Ectodermal cell (in vitro differentiated cells): Measurements from ENCODE around the gene RAPH1.
"Not testable (repeated sequence)": the region's sequence is repeated elsewhere in the genome, so short reads cannot be mapped to it uniquely, and the experiment has no call there.

Source experiments
- H3K27ac ChIP-seq: 2 replicates; pipeline ENCODE4 v1.7.0; 2013; ENCODE audit warnings: mild to moderate bottlenecking, low read depth, low read length; ENCODE audit not compliant: insufficient read depth, poor library complexity, severe bottlenecking
- H3K27me3 ChIP-seq: 2 replicates; pipeline ENCODE4 v1.7.0; 2013; ENCODE audit warnings: mild to moderate bottlenecking, low read length; ENCODE audit not compliant: insufficient read depth, control insufficient read depth, poor library complexity, severe bottlenecking
- H3K36me3 ChIP-seq: one replicate; pipeline ENCODE4 v1.7.0; 2013; ENCODE audit warnings: low read length; ENCODE audit not compliant: control insufficient read depth, insufficient read depth
- H3K4me1 ChIP-seq: one replicate; pipeline ENCODE4 v1.7.0; 2013; ENCODE audit warnings: low read length; ENCODE audit not compliant: control insufficient read depth, insufficient read depth
- H3K4me3 ChIP-seq: 2 replicates; pipeline ENCODE4 v1.7.0; 2013; ENCODE audit warnings: low read depth, low read length, control low read depth; ENCODE audit not compliant: insufficient read depth
- H3K9me3 ChIP-seq: 2 replicates; pipeline ENCODE4 v1.7.0; 2013; ENCODE audit warnings: mild to moderate bottlenecking, low read length, moderate library complexity; ENCODE audit not compliant: control insufficient read depth
- WGBS, 2 experiments: methylation state at CpG; one replicate each; pipeline ENCODE4 v1.1.7; 2013; ENCODE audit warnings: missing lambda C conversion rate in 2 of 2; 5-methylcytosine and 5-hydroxymethylcytosine counted together

RAPH1 gene

GRCh38 chr2:203438528-203438927 is 96.6 kb downstream of the RAPH1 start:
- H3K27ac ChIP-seq: no peak overlapping the region
- H3K27me3 ChIP-seq: no peaks in the 10 kb centered on the region
- 95 to 100% methylated on average over 2 of the region's 2 CpGs for WGBS, 2 experiments
- H3K36me3 ChIP-seq: no peaks in the 10 kb centered on the region
- no peak overlapping the region for H3K4me3 ChIP-seq
- no peaks in the 10 kb centered on the region for H3K9me3 ChIP-seq
- H3K4me1 ChIP-seq: peaks cover 5% of the 10 kb centered on the region

DNA sequence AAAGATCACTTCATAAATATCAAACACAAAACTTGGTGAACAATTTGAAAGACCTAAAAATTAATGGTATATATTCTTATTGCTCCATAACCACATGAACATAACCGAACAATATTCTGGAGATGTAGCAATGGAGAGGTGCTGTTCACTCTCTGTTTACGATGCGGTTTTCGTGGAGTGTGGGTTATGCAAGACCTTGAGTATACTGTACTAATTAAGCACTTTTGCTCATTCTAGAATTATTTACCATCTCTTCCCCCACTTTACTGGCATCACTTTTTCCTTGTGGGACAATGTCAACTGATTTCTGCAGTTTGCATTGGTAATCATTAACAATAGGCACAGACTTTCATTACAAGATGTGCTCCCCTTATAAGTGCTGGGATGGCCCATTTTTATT is 97.6 kb downstream of the RAPH1 start:
- Histone ChIP-seq H3K9me3 (no peaks in the 10 kb centered on the region), H3K36me3 (no peaks in the 10 kb centered on the region), H3K4me3 (no peak overlapping the region), H3K4me1 (peaks cover 5% of the 10 kb centered on the region), H3K27me3 (no peaks in the 10 kb centered on the region), H3K27ac (no peak overlapping the region)
- WGBS, 2 experiments: 100% methylated on average over 3 to 4 of the region's 4 CpGs

DNA sequence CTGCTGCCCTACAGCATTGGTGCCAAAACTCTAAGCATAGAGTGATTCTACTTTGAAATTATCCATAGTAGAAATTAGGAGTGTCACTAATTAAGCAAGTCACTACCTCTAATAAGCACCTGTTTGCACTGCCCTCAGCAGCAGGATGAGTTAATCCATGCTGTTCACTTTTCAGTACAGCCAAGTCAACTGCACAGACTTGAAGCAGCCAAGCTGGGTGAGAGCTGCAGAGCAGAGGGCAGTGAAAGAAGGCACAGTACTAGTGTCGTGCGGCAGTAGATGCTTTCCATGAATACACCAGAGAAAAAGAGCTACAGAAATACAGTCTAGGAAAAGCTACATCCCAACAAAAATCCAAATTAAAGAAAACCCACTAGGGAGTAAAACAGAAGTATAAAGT is 98.6 kb downstream of the RAPH1 start:
- Histone ChIP-seq H3K27ac (no peak overlapping the region), H3K4me3 (no peak overlapping the region), H3K27me3 (no peaks in the 10 kb centered on the region), H3K36me3 (no peaks in the 10 kb centered on the region), H3K9me3 (no peaks in the 10 kb centered on the region), H3K4me1 (peaks cover 5% of the 10 kb centered on the region)
- WGBS, 2 experiments: 93% methylated on average over 2 of the region's 2 CpGs

DNA sequence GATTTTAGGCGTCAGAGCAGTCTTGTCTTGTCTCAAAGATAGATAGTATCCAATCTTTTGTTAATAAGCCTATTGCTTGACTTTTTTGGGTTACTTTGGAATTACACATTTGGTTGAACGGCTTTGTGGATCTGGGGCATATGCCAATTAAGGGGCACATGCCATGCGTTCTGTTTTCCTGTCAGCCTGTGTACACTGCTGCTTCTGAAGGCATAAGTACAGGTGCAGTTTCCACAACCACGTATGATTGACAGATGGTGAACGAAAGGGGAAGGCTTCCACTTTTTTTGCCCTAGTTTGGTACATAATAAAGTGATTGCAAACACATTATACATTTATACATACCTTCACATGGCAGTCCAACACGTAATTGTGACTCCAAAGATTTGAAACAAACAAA is 102.3 kb downstream of the RAPH1 start:
- Histone ChIP-seq H3K36me3 (peaks cover 2% of the 10 kb centered on the region), H3K4me3 (no peak overlapping the region), H3K4me1 (no peaks in the 10 kb centered on the region), H3K9me3 (no peaks in the 10 kb centered on the region), H3K27me3 (no peaks in the 10 kb centered on the region), H3K27ac (no peak overlapping the region)
- 93 to 96% methylated on average over 5 to 6 of the region's 6 CpGs for WGBS, 2 experiments

DNA sequence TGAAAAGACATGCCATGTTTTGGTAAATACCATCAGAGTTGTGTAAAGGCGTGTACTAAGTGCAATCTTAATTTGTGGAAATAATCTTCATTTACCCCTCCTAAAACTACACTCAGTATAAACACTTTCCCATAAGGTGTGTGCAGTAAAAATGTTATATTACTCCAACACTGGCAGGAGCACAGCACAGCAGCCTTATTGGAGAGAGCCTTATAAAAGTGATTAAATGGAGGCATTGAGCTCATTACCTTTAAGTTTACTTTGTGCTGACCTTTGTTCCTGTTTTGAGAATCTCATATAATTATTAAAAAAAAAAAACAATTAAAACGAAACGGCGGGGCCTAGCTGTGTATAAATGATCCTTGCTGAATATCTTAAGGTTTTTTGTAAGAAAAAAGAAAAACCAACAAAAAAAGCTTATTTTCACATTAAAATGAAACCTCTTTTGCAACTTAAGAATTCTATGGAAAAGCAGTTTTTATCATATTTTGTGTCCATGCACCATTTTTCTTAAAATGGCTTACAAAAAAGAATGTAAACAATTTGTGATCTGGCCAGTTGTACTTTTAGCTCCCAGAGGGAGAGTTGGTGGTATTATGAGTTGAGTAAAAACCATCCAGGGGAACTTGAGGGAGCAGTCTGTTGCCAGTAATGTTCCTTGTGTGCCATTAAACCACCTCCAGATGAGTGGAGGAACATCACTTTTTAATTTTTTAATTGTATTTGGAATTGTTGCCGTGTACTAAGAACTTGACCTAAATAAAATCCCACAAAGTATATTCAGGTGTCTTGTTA is 103.5 kb downstream of the RAPH1 start:
- 100% methylated on average over 1 of the region's 5 CpGs; no CpG with 5 or more reads in 1 of the 2 experiments for WGBS, 2 experiments
- no peaks in the 10 kb centered on the region for H3K4me1 ChIP-seq
- H3K36me3 ChIP-seq: peaks cover 14% of the 10 kb centered on the region

GRCh38 chr2:203429643-203430042 is 105.5 kb downstream of the RAPH1 start:
- H3K4me3 ChIP-seq, H3K27ac ChIP-seq, H3K27me3 ChIP-seq, H3K4me1 ChIP-seq, H3K9me3 ChIP-seq: not testable (repeated sequence)
- WGBS, 2 experiments: 89 to 97% methylated on average over 3 to 4 of the region's 4 CpGs
- H3K36me3 ChIP-seq: peaks cover 16% of the 10 kb centered on the region

More for the DNA sequence above, 103.5 kb downstream of the RAPH1 start:
- H3K27ac ChIP-seq: no peak overlapping the region
- no peaks in the 10 kb centered on the region for H3K9me3 ChIP-seq
- no peak overlapping the region for H3K4me3 ChIP-seq
- no peaks in the 10 kb centered on the region for H3K27me3 ChIP-seq

DNA sequence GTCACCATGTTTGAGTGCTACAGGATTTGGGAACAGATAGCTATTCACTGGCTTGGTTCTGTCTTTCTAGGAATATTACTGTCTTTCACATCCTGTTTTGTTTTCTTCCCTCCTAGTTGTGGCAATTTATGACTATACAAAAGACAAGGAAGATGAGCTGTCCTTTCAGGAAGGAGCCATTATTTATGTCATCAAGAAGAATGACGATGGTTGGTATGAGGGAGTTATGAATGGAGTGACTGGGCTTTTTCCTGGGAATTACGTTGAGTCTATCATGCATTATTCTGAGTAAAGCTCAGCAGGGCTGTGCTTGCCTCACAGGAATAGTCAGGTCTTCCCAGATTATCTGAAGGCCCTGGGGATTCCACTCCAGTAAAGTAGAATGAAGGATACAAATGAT is 108.0 kb downstream of the RAPH1 start:
- no peak overlapping the region for H3K4me3 ChIP-seq
- H3K36me3 ChIP-seq: peaks cover 24% of the 10 kb centered on the region
- no peaks in the 10 kb centered on the region for H3K9me3 ChIP-seq
- 98% methylated on average over 2 of the region's 2 CpGs for WGBS, 2 experiments
- no peak overlapping the region for H3K27ac ChIP-seq
- no peaks in the 10 kb centered on the region for H3K4me1 ChIP-seq
- no peaks in the 10 kb centered on the region for H3K27me3 ChIP-seq

DNA sequence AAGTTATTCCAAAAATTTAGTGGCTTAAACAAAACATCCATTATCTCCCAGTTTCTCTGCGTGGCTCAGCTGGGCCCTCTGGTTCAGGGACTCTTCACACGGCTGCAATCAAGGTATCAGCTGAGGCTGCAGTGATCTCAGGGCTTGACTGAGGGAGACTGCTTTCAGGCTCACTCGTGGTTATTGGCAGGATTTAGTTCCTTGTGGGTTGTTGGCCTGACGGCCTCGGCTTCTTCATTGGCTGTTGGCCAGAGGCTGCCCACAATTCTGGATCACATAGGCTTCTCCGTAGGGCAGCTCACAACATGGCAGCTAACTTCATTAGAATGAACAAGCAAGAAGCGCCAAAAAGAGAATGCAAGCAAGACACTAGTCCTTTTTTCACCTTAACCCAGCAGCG is 116.8 kb downstream of the RAPH1 start:
- peaks cover 43% of the 10 kb centered on the region for H3K36me3 ChIP-seq
- 95 to 97% methylated on average over 8 of the region's 8 CpGs for WGBS, 2 experiments

DNA sequence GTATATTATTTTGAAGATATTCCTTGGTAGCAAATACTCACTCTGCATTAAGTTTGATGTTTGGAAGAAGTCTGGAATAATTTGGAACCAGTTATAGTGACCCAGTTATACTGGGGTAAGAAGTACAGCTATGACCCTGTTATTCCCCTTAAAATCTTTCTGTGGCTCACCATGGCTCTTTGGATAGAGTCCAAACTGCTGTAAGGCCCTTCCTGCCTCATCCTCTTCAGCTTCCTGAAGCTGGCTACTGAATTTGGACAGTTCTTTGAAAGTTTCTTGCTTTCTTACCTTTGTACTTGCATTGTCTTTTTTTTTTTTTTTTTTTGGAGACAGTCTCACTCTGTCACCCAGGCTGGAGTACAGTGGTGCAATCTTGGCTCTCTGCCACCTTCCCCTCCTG is 121.3 kb downstream of the RAPH1 start:
- Histone ChIP-seq H3K4me1 (no peaks in the 10 kb centered on the region), H3K9me3 (no peaks in the 10 kb centered on the region), H3K27me3 (no peaks in the 10 kb centered on the region), H3K27ac (no peak overlapping the region), H3K36me3 (peaks cover 38% of the 10 kb centered on the region), H3K4me3 (no peak overlapping the region)

More for the DNA sequence above, 116.8 kb downstream of the RAPH1 start:
- Histone ChIP-seq H3K4me1 (no peaks in the 10 kb centered on the region), H3K9me3 (no peaks in the 10 kb centered on the region), H3K4me3 (no peak overlapping the region), H3K27me3 (no peaks in the 10 kb centered on the region), H3K27ac (no peak overlapping the region)

DNA sequence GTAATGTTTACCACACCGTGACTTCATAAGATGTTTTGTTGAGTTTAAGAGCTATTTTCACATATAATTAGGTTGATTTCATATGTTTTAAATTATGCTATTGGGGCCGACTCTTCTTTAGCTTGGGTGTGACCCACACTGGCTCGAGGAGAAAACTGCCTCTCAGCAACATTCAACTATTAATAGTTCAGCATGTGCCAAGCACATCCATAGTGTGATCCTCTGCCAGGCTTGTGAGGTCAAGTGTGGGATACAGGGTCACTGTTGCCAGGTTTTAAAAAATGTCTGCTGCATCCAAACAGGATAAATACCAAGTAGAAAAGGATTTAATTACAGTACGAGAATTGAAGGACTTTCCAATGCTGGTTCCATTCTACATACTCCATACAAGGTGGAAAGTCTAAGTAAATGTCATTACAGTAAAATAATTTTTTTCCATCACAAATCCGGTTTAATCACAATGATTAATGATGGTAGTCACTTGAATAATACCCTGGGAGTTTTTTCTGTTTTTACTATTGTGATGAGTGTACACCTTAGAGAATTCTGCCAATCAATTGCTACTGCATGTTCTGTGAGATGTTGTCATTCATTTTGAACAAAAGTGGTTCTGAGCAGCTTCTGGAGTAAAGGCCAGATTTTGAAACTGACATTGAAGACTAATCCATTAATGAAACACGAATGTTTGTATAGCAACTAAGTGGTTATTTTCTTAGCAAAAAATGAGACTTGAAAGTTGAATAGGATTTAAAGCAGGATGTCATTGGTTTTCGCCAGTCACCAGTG is 122.4 kb downstream of the RAPH1 start:
- no peaks in the 10 kb centered on the region for H3K9me3 ChIP-seq
- no peak overlapping the region for H3K27ac ChIP-seq
- H3K36me3 ChIP-seq: peaks cover 30% of the 10 kb centered on the region
- H3K27me3 ChIP-seq: no peaks in the 10 kb centered on the region
- H3K4me1 ChIP-seq: no peaks in the 10 kb centered on the region
- H3K4me3 ChIP-seq: no peak overlapping the region
- 98 to 99% methylated on average over 6 of the region's 7 CpGs for WGBS, 2 experiments
